Stomach (tissue), 4 donors: ENCODE data around the gene FNBP1L.

ENCODE experiments used
- EP300 ChIP-seq: sonication (generic); formaldehyde crosslinking; IDR thresholded peaks from one replicate; pipeline ENCODE4 v1.6.1; 2017; ENCODE audit warnings: antibody characterized with exemption
- POLR2A ChIP-seq, 4 donors: fragments of 450-650 bp; IDR thresholded peaks; one replicate each; pipeline ENCODE4 v1.6.1; 2016; ENCODE audit warnings: antibody characterized with exemption in 4 of 4, control low read depth in 2 of 4, mild to moderate bottlenecking in 1 of 4, moderate library complexity in 1 of 4
- POLR2AphosphoS5 ChIP-seq, 3 donors: sonication (generic); formaldehyde crosslinking; IDR thresholded peaks; one replicate each; pipeline ENCODE4 v1.6.1; 2016; ENCODE audit warnings: antibody characterized with exemption in 3 of 3
- TF ChIP-seq, protein P1 (sequence below), 7 experiments: fragments of 450-650 bp in 4 of 7; fragments of 200-600 bp in 3 of 7; sonication (generic) in 3 of 7; IDR thresholded peaks; one replicate each; pipeline ENCODE4 v1.5.1; 2016 to 2019; ENCODE audit warnings: antibody characterized with exemption in 7 of 7, control low read depth in 2 of 7, mild to moderate bottlenecking in 1 of 7

DNA sequence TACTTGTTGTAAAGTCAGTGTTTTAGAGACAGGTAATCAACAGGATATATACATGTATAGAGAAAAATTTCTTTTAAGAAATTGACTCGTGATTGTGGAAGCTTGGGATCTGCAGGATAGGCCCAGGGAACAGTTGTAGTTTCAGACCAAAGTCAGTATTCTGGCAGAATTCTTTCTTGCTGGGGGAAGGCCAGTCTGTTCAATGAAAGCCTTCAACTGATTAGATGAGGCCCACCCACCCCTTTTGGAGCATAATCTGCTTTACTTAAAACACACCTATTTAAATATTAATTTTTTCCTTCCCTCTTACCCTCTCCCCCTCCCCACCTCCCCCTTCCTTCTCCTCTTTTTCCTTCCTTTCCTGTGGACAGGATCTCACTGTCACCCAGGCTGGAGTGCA lies 48.0 kb downstream of the FNBP1L start:
- TF ChIP-seq, protein P1, sequence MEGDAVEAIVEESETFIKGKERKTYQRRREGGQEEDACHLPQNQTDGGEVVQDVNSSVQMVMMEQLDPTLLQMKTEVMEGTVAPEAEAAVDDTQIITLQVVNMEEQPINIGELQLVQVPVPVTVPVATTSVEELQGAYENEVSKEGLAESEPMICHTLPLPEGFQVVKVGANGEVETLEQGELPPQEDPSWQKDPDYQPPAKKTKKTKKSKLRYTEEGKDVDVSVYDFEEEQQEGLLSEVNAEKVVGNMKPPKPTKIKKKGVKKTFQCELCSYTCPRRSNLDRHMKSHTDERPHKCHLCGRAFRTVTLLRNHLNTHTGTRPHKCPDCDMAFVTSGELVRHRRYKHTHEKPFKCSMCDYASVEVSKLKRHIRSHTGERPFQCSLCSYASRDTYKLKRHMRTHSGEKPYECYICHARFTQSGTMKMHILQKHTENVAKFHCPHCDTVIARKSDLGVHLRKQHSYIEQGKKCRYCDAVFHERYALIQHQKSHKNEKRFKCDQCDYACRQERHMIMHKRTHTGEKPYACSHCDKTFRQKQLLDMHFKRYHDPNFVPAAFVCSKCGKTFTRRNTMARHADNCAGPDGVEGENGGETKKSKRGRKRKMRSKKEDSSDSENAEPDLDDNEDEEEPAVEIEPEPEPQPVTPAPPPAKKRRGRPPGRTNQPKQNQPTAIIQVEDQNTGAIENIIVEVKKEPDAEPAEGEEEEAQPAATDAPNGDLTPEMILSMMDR (IDR thresholded peaks at IDR 0.05): no peak
- TF ChIP-seq EP300 (no peak), POLR2A (IDR thresholded peaks at IDR 0.05) (no peak), POLR2AphosphoS5 (IDR thresholded peaks at IDR 0.05) (no peak)
